ENCODE measurements around the gene ACRBP. TPM values are rescaled to one million over a fixed set of nuclear protein-coding genes. Genes with fewer than 3 reads are reported as not detected.
A peak's percentile ranks its signal among the peaks of the same experiment; 100 is the strongest.

ACRBP gene
- total and polyA plus RNA-seq, 5 experiments from 2014 or later, result 0.43 to 14.3 (median 7.1) TPM; not detected in 1

DNA sequence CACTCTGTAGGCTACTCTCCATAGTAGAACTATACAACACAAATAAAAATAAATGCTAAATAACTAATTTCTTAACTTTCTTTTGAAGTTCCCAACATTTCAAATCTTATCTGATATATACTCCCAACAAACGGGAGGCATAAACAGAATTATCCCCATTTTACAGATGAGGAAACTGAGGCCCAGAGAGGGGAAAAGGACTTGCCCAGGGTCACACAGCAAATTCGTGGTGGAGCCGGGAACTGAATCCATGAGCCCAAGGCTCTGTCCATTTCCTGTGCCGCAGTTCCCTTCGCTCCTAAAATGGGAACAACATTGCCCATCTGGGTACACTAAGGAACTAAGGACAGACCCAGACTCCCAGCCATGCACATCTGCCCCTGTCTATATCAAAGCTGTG is 29.7 kb upstream of the ACRBP start:
- Mint-ChIP-seq H3K4me3 (no peak overlapping the region), H3K4me1 (peaks cover 0 to 15% (median 8%) of the 10 kb centered on the region in 4 donors), H3K27me3 (no peaks in the 10 kb centered on the region), H3K27ac (no peak overlapping the region), H3K36me3 (peaks cover 0 to 98% (median 23%) of the 10 kb centered on the region in 3 donors), H3K9me3 (no peaks in the 10 kb centered on the region)
- POLR2A ChIA-PET, result interaction anchor here (0.6 to 1.4 kb wide), 2 partner anchors 12 to 31 kb away, joined by 5 read pairs; partner anchors contain the start of gene ZNF384
- ATAC-seq (no peak), DNase-seq (no peak)

DNA sequence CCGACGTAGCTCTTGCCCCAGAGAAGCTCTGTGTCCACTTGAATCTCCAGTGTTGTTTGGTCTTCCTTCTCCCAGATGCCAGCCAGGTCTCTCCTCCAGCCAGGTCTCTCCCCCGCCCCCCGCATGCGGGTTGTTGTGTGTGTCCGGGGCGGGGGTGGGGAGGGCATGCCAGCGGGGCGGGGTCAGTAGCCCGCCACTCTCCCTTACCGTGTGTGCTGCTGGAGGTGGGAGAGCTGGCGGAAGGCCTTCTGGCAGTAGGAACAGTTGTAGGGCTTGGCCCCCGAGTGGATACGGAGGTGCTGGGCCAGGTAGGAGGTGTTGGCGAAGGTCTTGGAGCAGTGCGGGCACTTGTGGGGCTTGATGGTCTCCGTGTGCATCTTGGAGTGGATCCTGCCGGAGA is 24.9 kb upstream of the ACRBP start:
- no peak for DNase-seq
- Mint-ChIP-seq H3K27ac (peak overlapping the region in 3 of 10 donors; percentile 7 to 60 (median 57)), H3K27me3 (no peaks in the 10 kb centered on the region), H3K4me1 (peaks cover 0 to 3% (median 1%) of the 10 kb centered on the region in 4 donors), H3K36me3 (peaks cover 0 to 100% (median 32%) of the 10 kb centered on the region in 3 donors), H3K9me3 (no peaks in the 10 kb centered on the region), H3K4me3 (no peak overlapping the region)
- no peak for ATAC-seq
- POLR2A ChIA-PET, result no interaction called here

- Mint-ChIP-seq H3K36me3 (peaks cover 0 to 66% (median 24%) of the 10 kb centered on the region in 3 donors), H3K27me3 (no peaks in the 10 kb centered on the region), H3K4me1 (peaks cover 5 to 16% (median 11%) of the 10 kb centered on the region in 4 donors), H3K4me3 (no peak overlapping the region), H3K27ac (peak overlapping the region in 1 of 10 donors; percentile 12), H3K9me3 (peaks cover 0 to 3% (median 0%) of the 10 kb centered on the region in 9 donors)
- POLR2A ChIA-PET, result no interaction called here
- ATAC-seq, result no peak
- DNase-seq, result no peak
These were observed 20.5 kb upstream of the ACRBP start for GRCh38 chr12:6667559-6668210.

DNA sequence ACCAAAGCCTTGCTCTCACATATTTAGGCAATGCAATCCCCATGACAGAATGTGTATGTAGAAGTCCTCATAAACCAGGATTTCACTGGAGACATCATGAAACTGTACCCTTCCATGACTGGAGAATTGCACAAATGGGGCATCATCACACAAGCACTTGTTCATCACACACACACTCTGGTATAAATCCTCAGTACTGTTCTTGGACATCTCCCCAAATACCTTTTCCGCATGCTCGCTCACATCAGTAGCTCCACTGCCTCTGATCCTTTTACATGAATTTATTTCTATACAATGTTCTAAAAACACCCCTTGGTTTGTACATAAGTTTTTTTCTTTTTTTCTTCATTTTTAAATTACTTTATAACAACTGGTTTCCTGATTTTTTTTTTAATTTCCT is 19.0 kb upstream of the ACRBP start:
- H3K27ac Mint-ChIP-seq, result peak overlapping the region in 4 of 10 donors; percentile 17 to 56 (median 44)
- H3K4me3 Mint-ChIP-seq, result no peak overlapping the region
- DNase-seq (no peak), ATAC-seq (no peak)
- H3K9me3 Mint-ChIP-seq, result peaks cover 0 to 3% (median 0%) of the 10 kb centered on the region in 9 donors
- peaks cover 14 to 28% (median 21%) of the 10 kb centered on the region in 4 donors for H3K4me1 Mint-ChIP-seq
- POLR2A ChIA-PET, result interaction anchor here (0.6 to 3.4 kb wide), 3 partner anchors 23 to 51 kb away, joined by 4 to 40 read pairs (median 5); partner anchors contain the start of gene ZNF384
- no peaks in the 10 kb centered on the region for H3K27me3 Mint-ChIP-seq
- peaks cover 0 to 52% (median 19%) of the 10 kb centered on the region in 3 donors for H3K36me3 Mint-ChIP-seq

GRCh38 chr12:6664902-6665301 is 17.7 kb upstream of the ACRBP start:
- ATAC-seq, result no peak
- Mint-ChIP-seq H3K27me3 (no peaks in the 10 kb centered on the region), H3K9me3 (peaks cover 0 to 3% (median 0%) of the 10 kb centered on the region in 9 donors), H3K36me3 (peaks cover 0 to 41% (median 16%) of the 10 kb centered on the region in 3 donors), H3K4me3 (peak overlapping the region in 1 of 10 donors; percentile 36), H3K27ac (peak overlapping the region in 8 of 10 donors; percentile 5 to 97 (median 46)), H3K4me1 (peaks cover 14 to 33% (median 23%) of the 10 kb centered on the region in 4 donors)
- POLR2A ChIA-PET, result interaction anchor here (0.7 to 3.4 kb wide), 7 partner anchors 21 to 73 kb away, joined by 3 to 40 read pairs (median 11); partner anchors contain the start of genes COPS7A and ZNF384
- no peak for DNase-seq

GRCh38 chr12:6662906-6663742 is 15.9 kb upstream of the ACRBP start, which contains the start of gene ING4:
TSS of gene ING4 (minus strand) at chr12:6663119. CDS start at chr12:6663101, 18 bp downstream.
- POLR2A ChIA-PET, result interaction anchor here (0.6 to 3.4 kb wide), 14 partner anchors 10 to 309 kb away, joined by 3 to 40 read pairs (median 5); partner anchors contain the start of genes COPS7A, LPAR5 and ZNF384
- Mint-ChIP-seq H3K36me3 (peaks cover 0 to 38% (median 7%) of the 10 kb centered on the region in 3 donors), H3K4me1 (peaks cover 18 to 42% (median 35%) of the 10 kb centered on the region in 4 donors), H3K9me3 (peaks cover 0 to 3% (median 0%) of the 10 kb centered on the region in 9 donors), H3K27ac (peak within 1 kb of the TSS; percentile 91 to 100 (median 97)), H3K4me3 (peak within 1 kb of the TSS; percentile 89 to 100 (median 93)), H3K27me3 (no peaks in the 10 kb centered on the region)
- DNase-seq (peak; percentile 83 to 99 (median 97)), ATAC-seq (peak; percentile 98 to 99)

DNA sequence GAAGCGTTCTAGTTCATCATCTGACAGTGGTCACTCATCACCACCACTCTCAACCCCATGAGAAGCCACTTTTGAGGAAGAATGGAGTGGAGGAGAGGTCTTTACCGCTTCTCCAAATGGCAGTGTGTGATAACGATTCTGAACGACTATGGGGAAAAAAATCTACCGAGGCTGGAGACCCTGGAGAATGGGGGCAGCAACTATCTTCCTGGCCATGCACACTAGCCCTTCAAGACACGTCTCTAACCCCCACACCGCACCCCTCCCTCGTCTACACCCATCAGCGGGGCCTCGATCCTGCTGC is 15.3 kb upstream of the ACRBP start:
- peak overlapping the region; percentile 89 to 100 (median 93) for H3K4me3 Mint-ChIP-seq
- H3K27me3 Mint-ChIP-seq, result no peaks in the 10 kb centered on the region
- H3K36me3 Mint-ChIP-seq, result peaks cover 0 to 37% (median 3%) of the 10 kb centered on the region in 3 donors
- ATAC-seq, result peak; percentile 55 to 63
- DNase-seq, result no peak
- peaks cover 0 to 3% (median 0%) of the 10 kb centered on the region in 9 donors for H3K9me3 Mint-ChIP-seq
- peak overlapping the region; percentile 91 to 100 (median 97) for H3K27ac Mint-ChIP-seq
- POLR2A ChIA-PET, result interaction anchor here (0.6 to 1.0 kb wide), 2 partner anchors 26 to 310 kb away, joined by 6 read pairs; partner anchors contain the start of gene ZNF384
- peaks cover 18 to 44% (median 36%) of the 10 kb centered on the region in 4 donors for H3K4me1 Mint-ChIP-seq

DNA sequence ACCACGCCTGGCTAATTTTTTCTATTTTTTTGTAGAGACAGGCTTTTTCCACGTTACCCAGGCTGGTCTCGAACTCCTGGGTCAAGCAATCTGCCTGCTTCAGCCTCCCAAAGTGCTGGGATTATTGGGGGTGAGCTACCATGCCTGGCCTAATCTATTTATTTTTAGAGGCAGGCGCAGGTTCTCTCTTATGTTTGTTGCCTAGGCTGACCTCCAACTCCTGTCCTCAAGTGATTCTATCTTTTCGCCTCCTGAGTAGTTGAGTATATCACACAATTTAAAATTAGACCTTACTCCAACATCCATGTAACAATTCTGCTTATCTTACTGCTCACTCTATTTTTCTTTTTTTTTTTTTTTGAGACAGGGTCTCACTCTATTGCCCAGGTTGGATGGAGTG is 6.8 kb upstream of the ACRBP start:
- Mint-ChIP-seq H3K27me3 (no peaks in the 10 kb centered on the region), H3K9me3 (no peaks in the 10 kb centered on the region), H3K4me1 (peaks cover 5 to 28% (median 12%) of the 10 kb centered on the region in 4 donors), H3K27ac (peak overlapping the region in 2 of 10 donors; percentile 20 to 56), H3K36me3 (peaks cover 0 to 89% (median 15%) of the 10 kb centered on the region in 3 donors), H3K4me3 (no peak overlapping the region)
- no peak for DNase-seq
- POLR2A ChIA-PET, result interaction anchor here (0.6 to 0.7 kb wide), 3 partner anchors 68 to 314 kb away, joined by 3 to 5 read pairs (median 3); no protein-coding TSS in a partner anchor
- no peak for ATAC-seq

GRCh38 chr12:6653342-6653741 is 6.1 kb upstream of the ACRBP start:
- no peaks in the 10 kb centered on the region for H3K9me3 Mint-ChIP-seq
- H3K36me3 Mint-ChIP-seq, result peaks cover 0 to 83% (median 15%) of the 10 kb centered on the region in 3 donors
- POLR2A ChIA-PET, result interaction anchor here (0.6 to 0.7 kb wide), 2 partner anchors 69 to 377 kb away, joined by 5 read pairs; no protein-coding TSS in a partner anchor
- H3K4me3 Mint-ChIP-seq, result no peak overlapping the region
- DNase-seq (no peak), ATAC-seq (no peak)
- no peak overlapping the region for H3K27ac Mint-ChIP-seq
- H3K4me1 Mint-ChIP-seq, result peaks cover 1 to 22% (median 6%) of the 10 kb centered on the region in 4 donors
- no peaks in the 10 kb centered on the region for H3K27me3 Mint-ChIP-seq

DNA sequence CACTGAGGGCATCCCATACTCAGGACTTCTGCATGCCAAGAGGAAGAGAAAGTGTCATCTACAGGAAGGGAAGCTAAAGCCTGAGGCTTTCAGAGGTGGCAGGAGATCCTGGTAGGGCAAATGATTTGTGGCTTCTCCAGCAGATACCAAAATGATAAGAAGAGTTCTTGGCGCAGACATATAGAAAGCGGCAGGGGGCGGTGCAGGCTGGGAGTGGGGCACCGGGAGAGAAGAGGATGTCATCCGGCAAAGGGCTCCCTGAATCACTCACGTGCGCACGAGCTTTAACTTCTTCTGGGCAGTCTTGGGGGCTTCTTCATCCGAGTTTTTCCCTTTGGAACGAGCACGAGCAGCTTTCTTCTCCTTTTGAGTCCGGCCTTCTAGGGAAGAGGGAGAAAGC is 5.2 kb upstream of the ACRBP start:
- POLR2A ChIA-PET, result no interaction called here
- H3K4me1 Mint-ChIP-seq, result peaks cover 0 to 19% (median 4%) of the 10 kb centered on the region in 4 donors
- no peaks in the 10 kb centered on the region for H3K9me3 Mint-ChIP-seq
- H3K27ac Mint-ChIP-seq, result peak overlapping the region in 3 of 10 donors; percentile 1 to 68 (median 25)
- H3K27me3 Mint-ChIP-seq, result no peaks in the 10 kb centered on the region
- no peak for DNase-seq
- H3K36me3 Mint-ChIP-seq, result peaks cover 0 to 82% (median 15%) of the 10 kb centered on the region in 3 donors
- no peak overlapping the region for H3K4me3 Mint-ChIP-seq
- ATAC-seq, result no peak

GRCh38 chr12:6650832-6651231 is 3.6 kb upstream of the ACRBP start:
- H3K27me3 Mint-ChIP-seq, result no peaks in the 10 kb centered on the region
- H3K27ac Mint-ChIP-seq, result peak overlapping the region in 1 of 10 donors; percentile 20
- peaks cover 8 to 21% (median 12%) of the 10 kb centered on the region in 4 donors for H3K4me1 Mint-ChIP-seq
- POLR2A ChIA-PET, result no interaction called here
- no peak for ATAC-seq
- H3K9me3 Mint-ChIP-seq, result no peaks in the 10 kb centered on the region
- peaks cover 0 to 68% (median 9%) of the 10 kb centered on the region in 3 donors for H3K36me3 Mint-ChIP-seq
- no peak for DNase-seq
- no peak overlapping the region for H3K4me3 Mint-ChIP-seq

All from naive thymus-derived CD8-positive, alpha-beta T cell (primary cell).